ENCODE data around the gene IL25. TPM values are rescaled to one million over a fixed set of nuclear protein-coding genes. Genes with fewer than 3 reads are reported as not detected.

The IL25 gene
- polyA plus RNA-seq, 2 of the 4 experiments (the other 2 are of a cell fraction) = not detected

GRCh38 chr14:23405096-23405495 is 32.5 kb downstream of the IL25 start (continued):
- TF ChIP-seq ATOH8 (CRISPR knock-in tag; IDR thresholded peaks at IDR 0.05; ENCODE audit: low read depth) = no peak
- TF ChIP-seq ZC3H11A (IDR thresholded peaks at IDR 0.05) = no peak
- TF ChIP-seq, protein P1, sequence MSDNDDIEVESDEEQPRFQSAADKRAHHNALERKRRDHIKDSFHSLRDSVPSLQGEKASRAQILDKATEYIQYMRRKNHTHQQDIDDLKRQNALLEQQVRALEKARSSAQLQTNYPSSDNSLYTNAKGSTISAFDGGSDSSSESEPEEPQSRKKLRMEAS (IDR thresholded peaks at IDR 0.05) = no peak
- TF ChIP-seq HOXA7 (CRISPR knock-in tag; IDR thresholded peaks at IDR 0.05) = no peak
- TF ChIP-seq, protein P2, sequence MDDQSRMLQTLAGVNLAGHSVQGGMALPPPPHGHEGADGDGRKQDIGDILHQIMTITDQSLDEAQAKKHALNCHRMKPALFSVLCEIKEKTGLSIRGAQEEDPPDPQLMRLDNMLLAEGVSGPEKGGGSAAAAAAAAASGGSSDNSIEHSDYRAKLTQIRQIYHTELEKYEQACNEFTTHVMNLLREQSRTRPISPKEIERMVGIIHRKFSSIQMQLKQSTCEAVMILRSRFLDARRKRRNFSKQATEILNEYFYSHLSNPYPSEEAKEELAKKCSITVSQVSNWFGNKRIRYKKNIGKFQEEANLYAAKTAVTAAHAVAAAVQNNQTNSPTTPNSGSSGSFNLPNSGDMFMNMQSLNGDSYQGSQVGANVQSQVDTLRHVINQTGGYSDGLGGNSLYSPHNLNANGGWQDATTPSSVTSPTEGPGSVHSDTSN (IDR thresholded peaks at IDR 0.05) = no peak
- no peak for TF ChIP-seq FOXS1 (CRISPR knock-in tag; IDR thresholded peaks at IDR 0.05)
- TF ChIP-seq SMC3 (IDR thresholded peaks at IDR 0.05) = no peak

GRCh38 chr14:23405516-23406025 is 33.0 kb downstream of the IL25 start:
- CTCF ChIA-PET = no interaction called here
- Histone ChIP-seq H3K4me3 (no peak overlapping the region), H3K4me1 (no peaks in the 10 kb centered on the region), H3K9me3 (no peaks in the 10 kb centered on the region), H3K27ac (no peak overlapping the region), H3K4me2 (no peak overlapping the region)
- DNase-seq (ENCODE audit: low read depth in 1 of 2, low spot score in 1 of 2) = no peak
- no peak for FAIRE-seq
- WGBS (ENCODE audit: missing lambda C conversion rate) = 72% methylated on average over 12 of the region's 13 CpGs
- no peak for ATAC-seq
- no peak for TF ChIP-seq GATA3 (IDR thresholded peaks at IDR 0.05; ENCODE audit: borderline replicate concordance)
- no peak for TF ChIP-seq PHF8 (IDR thresholded peaks at IDR 0.05; ENCODE audit: borderline replicate concordance, low read depth)
- TF ChIP-seq FOSL2 (IDR thresholded peaks at IDR 0.05) = no peak
- no peak for TF ChIP-seq FOSL2 (CRISPR knock-in tag; IDR thresholded peaks at IDR 0.05)
- POLR2A ChIA-PET = no interaction called here

GRCh38 chr14:23406244-23406643 is 33.6 kb downstream of the IL25 start:
- POLR2A ChIA-PET = no interaction called here
- no peak overlapping the region for H3K4me2 ChIP-seq
- WGBS (ENCODE audit: missing lambda C conversion rate) = 2% methylated on average over 4 of the region's 4 CpGs
- FAIRE-seq (no peak), ATAC-seq (no peak), DNase-seq (ENCODE audit: low read depth in 1 of 2, low spot score in 1 of 2) (no peak)
- H3K4me3 ChIP-seq = no peak overlapping the region
- no peak for TF ChIP-seq EHF (CRISPR knock-in tag; IDR thresholded peaks at IDR 0.05)
- no peak for TF ChIP-seq JUNB (IDR thresholded peaks at IDR 0.05)
- no peak for TF ChIP-seq MAZ (IDR thresholded peaks at IDR 0.05; ENCODE audit: borderline replicate concordance, low read depth, low read length)
- no peak for TF ChIP-seq BHLHE40 (IDR thresholded peaks at IDR 0.05; ENCODE audit: low read depth, low read length)
- TF ChIP-seq PHF8 (IDR thresholded peaks at IDR 0.05; ENCODE audit: borderline replicate concordance, low read depth) = no peak
- no peak for TF ChIP-seq ELK1 (IDR thresholded peaks at IDR 0.05; ENCODE audit: low read depth, low read length)
- no peak for TF ChIP-seq USF2 (IDR thresholded peaks at IDR 0.05)
- TF ChIP-seq, protein P2 (IDR thresholded peaks at IDR 0.05) = no peak
- TF ChIP-seq SMC3 (IDR thresholded peaks at IDR 0.05) = no peak
- no peak for TF ChIP-seq FOSB (CRISPR knock-in tag; IDR thresholded peaks at IDR 0.05)
- TF ChIP-seq SREBF2 (IDR thresholded peaks at IDR 0.05) = no peak
- TF ChIP-seq REST (IDR thresholded peaks at IDR 0.05) = no peak
- TF ChIP-seq POLR2A (IDR thresholded peaks at IDR 0.05; ENCODE audit: low read length) = no peak
- no peak for TF ChIP-seq MAFK (IDR thresholded peaks at IDR 0.05; ENCODE audit: partially characterized antibody)
- TF ChIP-seq EP300 (IDR thresholded peaks at IDR 0.05) = no peak
- TF ChIP-seq BCL3 (IDR thresholded peaks at IDR 0.05) = no peak
- no peak for TF ChIP-seq ZC3H11A (IDR thresholded peaks at IDR 0.05)
- no peak for TF ChIP-seq CHD4 (IDR thresholded peaks at IDR 0.05; ENCODE audit: borderline replicate concordance)
- TF ChIP-seq EHMT2 (IDR thresholded peaks at IDR 0.05; ENCODE audit: low read depth) = no peak
- no peaks in the 10 kb centered on the region for H3K9me3 ChIP-seq
- H3K4me1 ChIP-seq = no peaks in the 10 kb centered on the region
- CTCF ChIA-PET = interaction anchor here (0.7 kb wide), 1 partner anchor 12 kb away, joined by 3 read pairs; no protein-coding TSS in a partner anchor
- H3K27ac ChIP-seq = no peak overlapping the region

Data from A549 (cell line).